Osteoblast (primary cell): Measurements from ENCODE around the gene STARD3. TPM values are rescaled to one million over a fixed set of nuclear protein-coding genes. Genes with fewer than 3 reads are reported as not detected.
A peak's percentile ranks its signal among the peaks of the same experiment; 100 is the strongest.

Source experiments
- DNase-seq: peaks from one replicate; pipeline ENCODE4 v3.0.0; 2011; ENCODE audit warnings: low spot score, mixed read lengths; ENCODE audit not compliant: insufficient read length; ENCODE audit errors: missing footprints
- H2AFZ ChIP-seq: 2 replicates; pipeline ENCODE4 v1.6.0; 2011; ENCODE audit warnings: mild to moderate bottlenecking, low read length
- H3K27ac ChIP-seq: 2 replicates; pipeline ENCODE4 v1.5.1; 2011; ENCODE audit warnings: mild to moderate bottlenecking, low read depth, low read length, moderate library complexity
- H3K27me3 ChIP-seq: 2 replicates; pipeline ENCODE4 v1.6.0; 2012; ENCODE audit warnings: mild to moderate bottlenecking, control low read depth, inconsistent platforms, low read length, moderate library complexity; ENCODE audit not compliant: insufficient read depth
- H3K36me3 ChIP-seq: 2 replicates; pipeline ENCODE4 v1.5.1; 2011; ENCODE audit warnings: mild to moderate bottlenecking, low read length, control low read depth, moderate library complexity; ENCODE audit not compliant: insufficient read depth
- H3K4me1 ChIP-seq: 2 replicates; pipeline ENCODE4 v1.5.1; 2011; ENCODE audit warnings: mild to moderate bottlenecking, low read length, control low read depth, moderate library complexity; ENCODE audit not compliant: insufficient read depth
- H3K4me2 ChIP-seq: 2 replicates; pipeline ENCODE4 v1.6.0; 2011; ENCODE audit warnings: mild to moderate bottlenecking, low read length; ENCODE audit not compliant: insufficient read depth
- H3K4me3 ChIP-seq: fragments of 200-600 bp; sonication (generic); 3 replicates; pipeline ENCODE4 v1.5.1; 2012; ENCODE audit warnings: mild to moderate bottlenecking, low read length, inconsistent platforms; ENCODE audit not compliant: insufficient read depth
- H3K79me2 ChIP-seq: 2 replicates; pipeline ENCODE4 v1.6.0; 2012; ENCODE audit warnings: mild to moderate bottlenecking, low read length, control low read depth, inconsistent platforms; ENCODE audit not compliant: insufficient read depth
- H3K9me3 ChIP-seq: 2 replicates; pipeline ENCODE4 v1.5.1; 2011; ENCODE audit warnings: low read depth, low read length, control low read depth
- H4K20me1 ChIP-seq: 2 replicates; pipeline ENCODE4 v1.6.0; 2012; ENCODE audit warnings: mild to moderate bottlenecking, low read length, control low read depth; ENCODE audit not compliant: insufficient read depth
- CTCF ChIP-seq: IDR thresholded peaks from 2 replicates; pipeline ENCODE4 v1.5.1; 2011; ENCODE audit warnings: mild to moderate bottlenecking, low read depth, low read length, moderate library complexity; ENCODE audit errors: extremely low read depth
- total RNA-seq: library from RNA; depleted of rRNA; stranded (reverse); fragments of >200 nt; gene quantifications from 2 replicates; pipeline ENCODE4 v1.2.3, GENCODE V29; 2012

Gene STARD3
- total RNA-seq, 1 donor, result 35.8 TPM

DNA sequence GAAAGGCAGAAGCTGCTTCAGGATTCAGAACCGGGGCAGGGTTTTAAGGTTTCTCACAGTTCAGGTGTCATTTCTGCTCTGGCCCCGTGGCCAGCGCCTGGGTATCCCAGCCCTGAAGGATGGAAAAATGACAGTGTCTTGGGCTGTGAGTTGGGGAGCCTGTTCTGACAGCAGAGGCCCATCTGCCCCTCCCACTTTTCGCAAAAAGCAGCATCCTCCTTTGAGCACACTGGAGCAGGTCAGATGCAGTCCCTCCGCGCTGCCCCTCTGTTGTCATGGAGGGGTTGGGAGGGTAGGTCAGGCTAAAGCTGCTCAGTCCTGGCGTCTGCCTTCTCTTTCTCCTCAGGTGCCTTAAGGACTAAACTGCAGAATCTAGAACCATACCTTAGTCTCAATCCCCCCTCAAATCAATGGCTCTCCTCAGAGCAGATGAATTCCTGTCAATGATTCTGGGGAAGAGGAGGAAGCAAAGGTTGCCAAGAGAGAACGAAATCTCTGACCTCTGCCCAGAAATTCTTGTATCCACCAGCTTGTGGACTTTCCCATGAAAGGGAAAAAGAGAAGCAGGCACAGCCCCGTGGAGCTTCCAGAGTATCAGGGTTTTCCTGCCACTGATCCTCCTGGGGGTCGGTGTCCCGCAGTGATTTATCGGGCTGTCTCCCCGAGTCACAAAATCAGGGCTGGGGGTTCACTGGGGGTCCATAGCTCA, 36.5 kb upstream of the STARD3 start:
- Histone ChIP-seq H3K9me3 (no peaks in the 10 kb centered on the region), H3K36me3 (no peaks in the 10 kb centered on the region), H3K79me2 (no peaks in the 10 kb centered on the region), H4K20me1 (peaks cover 3% of the 10 kb centered on the region), H3K4me1 (no peaks in the 10 kb centered on the region), H3K4me3 (no peak overlapping the region), H3K27ac (no peak overlapping the region), H3K27me3 (peaks cover 99% of the 10 kb centered on the region), H3K4me2 (no peak overlapping the region), H2AFZ (no peak overlapping the region)
- DNase-seq, result peak; percentile 77
- TF ChIP-seq CTCF, result no peak

DNA sequence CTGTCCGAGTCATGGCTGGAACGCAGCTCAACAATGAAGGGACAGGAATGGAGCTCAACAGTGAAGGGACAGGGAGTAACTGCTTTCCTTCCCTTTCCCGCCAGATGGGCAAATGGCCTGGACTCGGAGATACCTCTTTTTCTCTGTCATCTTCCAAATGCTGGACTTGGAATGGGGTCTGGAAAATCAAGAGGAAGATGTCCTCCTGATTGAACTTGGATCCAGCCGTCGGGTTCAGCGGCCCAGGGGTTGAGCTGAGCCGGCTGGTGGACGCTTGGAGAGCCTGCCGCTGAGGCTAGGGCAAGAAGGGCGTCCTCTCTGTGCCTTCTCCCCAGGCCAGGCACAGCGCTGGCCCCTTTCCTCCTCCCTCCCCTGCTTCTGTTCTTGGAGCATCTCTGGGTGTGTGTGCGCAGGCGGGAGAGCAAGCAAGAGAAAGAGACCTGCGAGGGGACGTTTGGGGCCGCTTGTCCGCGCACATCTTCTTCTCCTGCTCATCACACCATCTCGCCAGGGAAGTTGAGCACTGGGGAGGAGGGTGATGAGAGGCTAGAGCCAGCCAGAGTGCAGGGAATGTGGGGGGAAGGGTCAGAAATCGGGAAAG, 35.8 kb upstream of the STARD3 start:
- H2AFZ ChIP-seq, result no peak overlapping the region
- H3K4me2 ChIP-seq, result no peak overlapping the region
- H3K79me2 ChIP-seq, result no peaks in the 10 kb centered on the region
- peak; percentile 61 for DNase-seq
- H3K36me3 ChIP-seq, result no peaks in the 10 kb centered on the region
- H3K27ac ChIP-seq, result no peak overlapping the region
- H4K20me1 ChIP-seq, result peaks cover 3% of the 10 kb centered on the region
- H3K4me3 ChIP-seq, result no peak overlapping the region
- no peak for TF ChIP-seq CTCF
- H3K27me3 ChIP-seq, result peaks cover 99% of the 10 kb centered on the region
- H3K9me3 ChIP-seq, result no peaks in the 10 kb centered on the region
- H3K4me1 ChIP-seq, result no peaks in the 10 kb centered on the region

DNA sequence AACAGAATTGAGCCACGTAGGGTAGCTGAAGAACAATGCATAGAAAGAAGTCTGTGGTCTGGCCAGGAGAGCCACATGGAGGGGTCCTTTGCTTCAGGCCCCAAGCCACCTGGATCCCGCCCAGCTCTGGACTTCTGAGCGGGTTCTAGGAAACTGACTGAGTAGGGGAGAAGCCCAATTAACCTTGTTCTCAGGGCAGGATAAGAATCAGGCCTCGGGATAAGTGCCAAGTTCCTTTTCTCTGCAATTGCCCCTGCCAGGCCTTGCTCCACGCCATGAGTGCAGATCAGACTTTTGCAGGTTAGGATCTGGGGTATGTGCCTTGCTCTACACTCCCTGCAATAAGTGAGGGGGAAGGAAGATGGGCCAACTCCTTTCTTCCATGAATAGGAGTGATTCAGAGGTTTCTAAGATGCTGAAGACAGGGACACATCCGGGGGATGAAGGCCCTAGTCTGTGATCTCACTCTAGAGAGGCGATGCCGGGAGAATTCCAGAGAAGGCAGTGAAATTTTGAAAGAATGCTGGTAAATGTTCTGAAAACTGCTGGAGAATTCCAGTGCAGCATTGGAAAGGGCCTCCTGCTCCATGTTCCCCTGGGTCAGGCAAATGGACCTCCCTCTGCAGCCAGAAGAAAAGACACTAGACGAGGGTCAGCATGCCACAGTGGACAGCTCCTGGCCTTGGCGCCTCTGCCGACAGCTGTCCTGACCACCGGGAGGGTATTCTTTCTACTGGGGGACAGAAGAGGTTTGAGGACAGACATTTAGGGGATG, 35.0 kb upstream of the STARD3 start:
- Histone ChIP-seq H3K4me2 (no peak overlapping the region), H3K4me1 (no peaks in the 10 kb centered on the region), H3K36me3 (no peaks in the 10 kb centered on the region), H3K27me3 (peaks cover 98% of the 10 kb centered on the region), H3K9me3 (no peaks in the 10 kb centered on the region), H4K20me1 (peaks cover 3% of the 10 kb centered on the region), H3K4me3 (no peak overlapping the region), H3K79me2 (no peaks in the 10 kb centered on the region), H2AFZ (no peak overlapping the region), H3K27ac (no peak overlapping the region)
- TF ChIP-seq CTCF, result no peak
- peak; percentile 88 for DNase-seq
